Transverse colon (tissue), 4 donors: ENCODE measurements around the gene SLC25A43. TPM values are rescaled to one million over a fixed set of nuclear protein-coding genes. Genes with fewer than 3 reads are reported as not detected.
A peak's percentile ranks its signal among the peaks of the same experiment; 100 is the strongest.

ENCODE experiments used
- DNase-seq: peaks from one replicate; pipeline ENCODE4 v3.0.0-alpha.2; 2019
- H3K27ac ChIP-seq, 4 donors: fragments of 200-600 bp; sonication (generic); 2 replicates each; pipeline ENCODE4 v1.5.1; 2016 to 2018; ENCODE audit warnings: inconsistent platforms in 4 of 4
- H3K27me3 ChIP-seq: fragments of 200-600 bp; sonication (generic); 2 replicates; pipeline ENCODE4 v1.5.1; 2017; ENCODE audit warnings: inconsistent platforms
- H3K36me3 ChIP-seq, 4 donors: fragments of 200-600 bp; sonication (generic); 2 replicates each; pipeline ENCODE4 v1.5.1; 2017 to 2019; ENCODE audit warnings: inconsistent platforms in 4 of 4
- H3K4me1 ChIP-seq, 4 donors: fragments of 200-600 bp; sonication (generic); 2 replicates each; pipeline ENCODE4 v1.5.1; 2017 to 2020; ENCODE audit warnings: inconsistent platforms in 4 of 4
- H3K4me3 ChIP-seq, 4 donors: fragments of 200-600 bp; sonication (generic); 1 replicate in 1 of 4; 2 replicates in 3 of 4; pipeline versions ENCODE4 v1.5.1 to v1.6.1; 2017 to 2019; ENCODE audit warnings: inconsistent platforms in 4 of 4
- H3K9me3 ChIP-seq, 2 donors: fragments of 200-600 bp; sonication (generic); 2 replicates each; pipeline ENCODE4 v1.5.1; 2017 to 2019; ENCODE audit warnings: inconsistent platforms in 2 of 2
- CTCF ChIP-seq, 5 experiments: fragments of 200-600 bp in 3 of 5; fragments of 450-650 bp in 2 of 5; sonication (generic) in 3 of 5; IDR thresholded peaks; 1 replicate in 2 of 5; 2 replicates in 3 of 5; pipeline ENCODE4 v1.5.1; 2016 to 2017; ENCODE audit warnings: antibody characterized with exemption in 5 of 5, inconsistent platforms in 3 of 5, mild to moderate bottlenecking in 2 of 5, moderate library complexity in 1 of 5
- EP300 ChIP-seq: sonication (generic); formaldehyde crosslinking; IDR thresholded peaks from one replicate; pipeline ENCODE4 v1.6.1; 2017; ENCODE audit warnings: antibody characterized with exemption, low read depth
- POLR2A ChIP-seq: fragments of 450-650 bp; IDR thresholded peaks from one replicate; pipeline ENCODE4 v1.6.1; 2016; ENCODE audit warnings: antibody characterized with exemption, mild to moderate bottlenecking, moderate library complexity
- POLR2AphosphoS5 ChIP-seq, 3 donors: sonication (generic); formaldehyde crosslinking; IDR thresholded peaks; one replicate each; pipeline ENCODE4 v1.6.1; 2016; ENCODE audit warnings: antibody characterized with exemption in 3 of 3
- WGBS, 2 donors: methylation state at CpG; one replicate each; pipeline ENCODE4 v1.1.5; 2018; ENCODE audit warnings: low coverage in 1 of 2; 5-methylcytosine and 5-hydroxymethylcytosine counted together
- in situ Hi-C, 4 donors: fragments of 200-750 bp; cut with MboI; loops; one replicate each; pipeline versions ENCODE4 v1.15.0 to v1.15.1; 2017; ENCODE audit warnings: low sequenced_read_pairs in 3 of 4, low pct_ligation_motif_present in 1 of 4, low pct_unique_long_range_greater_than_20kb in 1 of 4
- intact Hi-C: fragments of 100-400 bp; cut with DNase I; formaldehyde crosslinking; loops from one replicate; pipeline ENCODE4 v1.15.1; 2023; ENCODE audit warnings: low total_unique reads
- total RNA-seq, 4 donors: library from RNA; depleted of rRNA; stranded (reverse); fragments of >200 nt; gene quantifications; one replicate each; pipeline ENCODE4 v1.1.0, GENCODE V29; 2016

Gene SLC25A43
- total RNA-seq, 4 donors from 2014 or later, result 23.3 to 46.4 (median 43.4) TPM

GRCh38 chrX:119467842-119468550 lies 68.9 kb downstream of the SLC25A43 start, which contains the start of gene SLC25A5:
SLC25A5 (plus strand) TSS chrX:119468444; CDS start chrX:119468516, 72 bp downstream.
- TF ChIP-seq EP300, result no peak
- no peak for TF ChIP-seq CTCF (IDR thresholded peaks at IDR 0.05)
- TF ChIP-seq POLR2AphosphoS5 (IDR thresholded peaks at IDR 0.05), result peak; percentile 89 to 99 (median 98)
- peak; percentile 98 for TF ChIP-seq POLR2A
- Histone ChIP-seq H3K27me3 (no peaks in the 10 kb centered on the region), H3K36me3 (peaks cover 0 to 5% (median 0%) of the 10 kb centered on the region in 4 donors), H3K9me3 (no peaks in the 10 kb centered on the region), H3K4me1 (peaks cover 0 to 17% (median 8%) of the 10 kb centered on the region in 4 donors), H3K27ac (peak within 1 kb of the TSS; percentile 96 to 100 (median 99)), H3K4me3 (peak within 1 kb of the TSS; percentile 56 to 94 (median 82))
- peak; percentile 88 for DNase-seq
- 45% methylated on average over 46 of the region's 46 CpGs; no CpG with 5 or more reads in 1 of the 2 donors for WGBS, 2 donors
- intact Hi-C loops, result no loop called here
- in situ Hi-C loops, result no loop called here

GRCh38 chrX:119468551-119469312 lies 69.6 kb downstream of the SLC25A43 start:
- H3K9me3 ChIP-seq, result no peaks in the 10 kb centered on the region
- in situ Hi-C loops, result no loop called here
- peak overlapping the region; percentile 56 to 94 (median 82) for H3K4me3 ChIP-seq
- H3K36me3 ChIP-seq, result peaks cover 0 to 5% (median 0%) of the 10 kb centered on the region in 4 donors
- peak overlapping the region; percentile 96 to 100 (median 99) for H3K27ac ChIP-seq
- WGBS, 2 donors, result 59% methylated on average over 78 of the region's 78 CpGs; no CpG with 5 or more reads in 1 of the 2 donors
- H3K27me3 ChIP-seq, result no peaks in the 10 kb centered on the region
- intact Hi-C loops, result no loop called here
- peak; percentile 93 for DNase-seq
- peaks cover 0 to 17% (median 8%) of the 10 kb centered on the region in 4 donors for H3K4me1 ChIP-seq
- peak; percentile 41 for TF ChIP-seq POLR2A
- no peak for TF ChIP-seq EP300
- TF ChIP-seq POLR2AphosphoS5 (IDR thresholded peaks at IDR 0.05), result peak in 2 of 3 donors; percentile 51 to 63
- TF ChIP-seq CTCF (IDR thresholded peaks at IDR 0.05), result peak; percentile 50 to 79 (median 56)

GRCh38 chrX:119469313-119469635 lies 70.1 kb downstream of the SLC25A43 start:
- peak overlapping the region; percentile 26 to 94 (median 74) for H3K4me3 ChIP-seq
- H3K9me3 ChIP-seq, result no peaks in the 10 kb centered on the region
- no peak for TF ChIP-seq EP300
- peak in 1 of 3 donors; percentile 23 for TF ChIP-seq POLR2AphosphoS5 (IDR thresholded peaks at IDR 0.05)
- no peak for DNase-seq
- no peaks in the 10 kb centered on the region for H3K27me3 ChIP-seq
- H3K36me3 ChIP-seq, result peaks cover 0 to 5% (median 0%) of the 10 kb centered on the region in 4 donors
- in situ Hi-C loops (no loop called here), intact Hi-C loops (no loop called here)
- peak overlapping the region; percentile 96 to 100 (median 99) for H3K27ac ChIP-seq
- 41% methylated on average over 8 of the region's 8 CpGs; no CpG with 5 or more reads in 1 of the 2 donors for WGBS, 2 donors
- H3K4me1 ChIP-seq, result peaks cover 0 to 17% (median 8%) of the 10 kb centered on the region in 4 donors

- H3K36me3 ChIP-seq, result peaks cover 0 to 5% (median 0%) of the 10 kb centered on the region in 4 donors
- no peak for TF ChIP-seq POLR2AphosphoS5 (IDR thresholded peaks at IDR 0.05)
- TF ChIP-seq POLR2A, result no peak
- TF ChIP-seq EP300, result no peak
- TF ChIP-seq CTCF (IDR thresholded peaks at IDR 0.05), result no peak
- intact Hi-C loops, result no loop called here
- H3K27ac ChIP-seq, result no peak overlapping the region
- no peak overlapping the region for H3K4me3 ChIP-seq
- no peaks in the 10 kb centered on the region for H3K27me3 ChIP-seq
- H3K4me1 ChIP-seq, result peaks cover 2 to 4% (median 3%) of the 10 kb centered on the region in 4 donors
- WGBS, 2 donors, result 78 to 84% methylated on average over 9 to 23 of the region's 23 CpGs
- H3K9me3 ChIP-seq, result no peaks in the 10 kb centered on the region
- in situ Hi-C loops, result no loop called here
- no peak for DNase-seq
Observed at GRCh38 chrX:119474615-119475388, 75.7 kb downstream of the SLC25A43 start.
